Retinal pigment epithelial cell (primary cell): ENCODE measurements around the gene DYNC2I2.
"Not testable (repeated sequence)": the region's sequence is repeated elsewhere in the genome, so short reads cannot be mapped to it uniquely, and the experiment has no call there.

Experiments
- DNase-seq: peaks from one replicate; pipeline ENCODE4 v3.0.0-alpha.2; 2010; ENCODE audit warnings: low read depth
- H3K4me3 ChIP-seq: 2 replicates; pipeline ENCODE4 v1.5.1; 2011; ENCODE audit warnings: mild to moderate bottlenecking, low read length, control low read depth, moderate library complexity
- CTCF ChIP-seq: conservative IDR thresholded peaks from 2 replicates; pipeline ENCODE4 v1.5.1; 2011; ENCODE audit warnings: low read depth, low read length, control low read depth, inconsistent platforms

DYNC2I2 gene

DNA sequence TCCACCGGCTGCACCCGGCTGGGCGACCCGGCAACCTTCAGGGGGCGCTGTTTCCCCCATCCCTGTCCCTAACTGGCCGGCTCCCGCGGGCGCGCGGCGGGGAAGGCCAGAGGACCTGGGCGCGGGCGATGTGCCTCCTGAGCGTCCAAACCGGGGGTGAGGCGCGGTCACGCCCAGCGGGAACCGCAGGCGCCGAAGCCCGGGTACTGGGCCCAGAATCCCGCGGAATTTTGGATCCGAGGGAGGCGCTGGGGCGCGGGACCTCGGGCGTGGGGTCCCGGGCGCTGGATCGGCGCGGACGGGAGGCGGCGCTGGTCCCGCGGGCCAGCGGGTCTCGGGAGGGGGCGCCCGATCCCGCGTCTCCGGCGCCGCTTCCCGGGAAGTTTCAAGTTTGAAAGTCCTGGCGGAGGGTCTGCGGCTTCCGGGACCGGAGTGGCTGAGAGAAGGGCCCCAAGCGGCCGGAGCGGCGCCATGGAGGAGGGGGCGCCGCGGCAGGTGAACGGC is 45.9 kb upstream of the DYNC2I2 start, which contains the start of gene PKN3:
TSS of gene PKN3 (plus strand) at position 59 of the 504 bp plus-strand sequence. CDS start at position 472, 413 bp downstream.
- peak; percentile 78 for TF ChIP-seq CTCF
- no peak for DNase-seq
- peak within 1 kb of the TSS; percentile 71 for H3K4me3 ChIP-seq

DNA sequence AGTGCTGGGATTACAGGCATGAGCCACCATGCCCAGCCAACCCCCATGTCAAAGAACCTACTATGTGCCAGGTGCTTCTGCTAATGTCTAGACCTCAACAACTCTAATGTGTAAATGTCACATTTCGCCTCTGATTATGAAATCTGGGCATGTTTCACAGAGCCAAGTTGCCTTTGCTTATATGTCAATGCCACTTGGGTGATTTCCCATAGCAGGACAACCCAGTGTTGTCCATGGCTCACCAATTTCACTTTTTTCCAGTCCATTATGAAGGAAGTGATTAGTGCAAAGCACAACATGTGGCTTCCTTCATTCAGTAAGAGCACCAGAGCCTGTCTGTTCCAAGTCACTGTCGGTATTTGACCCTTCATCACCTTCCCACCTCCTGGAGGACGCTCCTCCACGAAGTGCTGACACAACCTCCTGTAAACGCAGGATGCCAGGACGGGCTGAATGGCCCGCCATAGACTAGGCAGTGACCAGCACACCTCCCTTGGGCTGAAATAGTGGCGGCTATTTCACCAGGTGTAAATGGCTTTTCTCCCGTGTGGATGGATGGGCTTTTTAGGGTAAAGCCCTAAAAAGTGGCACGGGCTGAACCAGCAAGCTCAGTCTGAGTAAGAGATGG is 44.7 kb upstream of the DYNC2I2 start:
- DNase-seq: no peak
- no peak overlapping the region for H3K4me3 ChIP-seq
- no peak for TF ChIP-seq CTCF

- H3K4me3 ChIP-seq, DNase-seq: not testable (repeated sequence)
These were observed 42.6 kb upstream of the DYNC2I2 start for GRCh38 chr9:128699096-128699795.

DNA sequence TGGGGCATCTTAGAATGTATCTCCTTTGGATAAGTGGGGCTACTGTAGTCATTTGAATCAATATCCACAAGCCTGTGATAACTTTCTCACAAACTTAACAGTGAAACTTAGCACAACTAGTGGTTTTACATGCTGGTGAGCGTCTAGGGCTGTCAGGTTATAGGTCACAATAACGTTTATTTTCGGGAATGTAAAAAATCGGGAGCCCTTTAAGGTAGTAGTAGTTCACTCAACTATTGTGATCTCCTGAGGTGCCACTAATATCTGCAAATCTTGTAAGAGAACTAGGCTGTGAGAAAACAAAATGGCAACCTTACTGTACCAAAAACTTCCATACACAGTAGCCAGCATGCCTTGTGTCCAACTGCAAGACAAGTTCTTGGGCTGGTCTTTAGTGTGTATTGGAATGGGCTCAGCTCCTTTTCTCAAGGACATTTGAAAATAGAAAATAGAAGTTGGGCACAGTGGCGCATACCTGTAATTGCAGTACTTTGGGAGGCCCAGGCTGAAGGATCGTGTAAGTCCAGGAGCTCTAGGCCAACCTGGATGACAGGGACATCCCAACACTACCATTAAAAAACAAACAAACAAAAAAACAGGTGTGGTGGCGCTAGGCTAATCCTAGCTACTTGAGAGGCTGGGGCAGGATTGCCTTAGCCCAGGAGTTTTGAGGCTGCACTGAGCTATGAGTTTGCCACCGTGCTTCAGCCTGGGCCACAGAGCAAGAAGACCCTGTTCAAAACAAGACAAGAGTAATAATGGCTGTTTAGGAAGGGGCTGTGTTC is 40.5 kb upstream of the DYNC2I2 start:
- no peak for DNase-seq
- H3K4me3 ChIP-seq: no peak overlapping the region
- no peak for TF ChIP-seq CTCF

GRCh38 chr9:128694344-128694743 is 37.7 kb upstream of the DYNC2I2 start:
- no peak overlapping the region for H3K4me3 ChIP-seq
- no peak for TF ChIP-seq CTCF
- DNase-seq: no peak

- not testable (repeated sequence) for DNase-seq, H3K4me3 ChIP-seq
These were observed 37.1 kb upstream of the DYNC2I2 start for GRCh38 chr9:128693738-128694137.

DNA sequence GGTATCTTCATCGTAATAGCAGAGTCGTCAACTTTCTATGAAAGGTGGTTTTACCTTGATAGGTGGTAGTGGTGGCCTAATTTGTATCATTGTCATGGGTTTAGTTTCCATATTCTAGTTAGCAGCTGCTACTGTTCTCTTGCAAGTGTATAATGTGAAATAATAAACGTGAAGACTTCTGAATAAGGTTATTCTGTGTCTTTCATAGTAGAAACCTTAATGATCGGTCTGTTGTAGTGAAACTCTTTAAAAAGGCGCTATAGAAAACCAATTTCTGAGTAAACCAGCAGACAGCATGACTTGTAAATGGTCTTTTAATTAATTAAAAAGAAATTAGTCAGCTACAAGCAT is 34.0 kb upstream of the DYNC2I2 start:
- no peak for TF ChIP-seq CTCF
- DNase-seq: no peak
- peak overlapping the region; percentile 98 for H3K4me3 ChIP-seq
